Stromal cell of bone marrow (primary cell): Measurements from ENCODE around the gene TMEM143.
"Not testable (repeated sequence)": the region's sequence is repeated elsewhere in the genome, so short reads cannot be mapped to it uniquely, and the experiment has no call there.

ENCODE experiments used
- DNase-seq: peaks from one replicate; pipeline ENCODE4 v3.0.0-alpha.2; 2012; ENCODE audit warnings: low read depth

Gene TMEM143

GRCh38 chr19:48330012-48330681 is 33.6 kb downstream of the TMEM143 start:
- no peak for DNase-seq

- DNase-seq: no peak
Measured at GRCh38 chr19:48329167-48329891, 34.4 kb downstream of the TMEM143 start.

GRCh38 chr19:48325265-48325910 is 38.4 kb downstream of the TMEM143 start, which contains the start of gene EMP3:
EMP3 (plus strand) TSS chr19:48325552; CDS start chr19:48326845, 1,293 bp downstream.
- peak; percentile 92 for DNase-seq

GRCh38 chr19:48321622-48322591 is 41.8 kb downstream of the TMEM143 start:
- peak; percentile 94 for DNase-seq

- DNase-seq: peak; percentile 57
Measured at GRCh38 chr19:48321372-48321621, 42.4 kb downstream of the TMEM143 start.

GRCh38 chr19:48319647-48320541 is 43.8 kb downstream of the TMEM143 start:
- DNase-seq: peak; percentile 65

GRCh38 chr19:48318286-48318987 is 45.3 kb downstream of the TMEM143 start:
- no peak for DNase-seq

- DNase-seq: not testable (repeated sequence)
Measured at GRCh38 chr19:48317708-48317960, 46.1 kb downstream of the TMEM143 start.

GRCh38 chr19:48315712-48316111 is 48.0 kb downstream of the TMEM143 start:
- no peak for DNase-seq

- DNase-seq: no peak
Measured at GRCh38 chr19:48311384-48311783, 52.4 kb downstream of the TMEM143 start.

- DNase-seq: no peak
Measured at GRCh38 chr19:48310227-48310626, 53.5 kb downstream of the TMEM143 start.

GRCh38 chr19:48309731-48310130 is 54.0 kb downstream of the TMEM143 start:
- not testable (repeated sequence) for DNase-seq

- DNase-seq: no peak
Measured at GRCh38 chr19:48308631-48309586, 54.8 kb downstream of the TMEM143 start.

- DNase-seq: no peak
Measured at GRCh38 chr19:48303866-48304265, 59.9 kb downstream of the TMEM143 start.

GRCh38 chr19:48303367-48303766 is 60.4 kb downstream of the TMEM143 start:
- DNase-seq: no peak

GRCh38 chr19:48302600-48302959 is 61.2 kb downstream of the TMEM143 start:
- DNase-seq: no peak

GRCh38 chr19:48301886-48302599 is 61.7 kb downstream of the TMEM143 start:
- no peak for DNase-seq

- DNase-seq: no peak
Measured at GRCh38 chr19:48297975-48298374, 65.8 kb downstream of the TMEM143 start.
